HG03354 (cell line): ENCODE results near the gene SHC1.
A peak's percentile ranks its signal among the peaks of the same experiment; 100 is the strongest.

Experiments used
- ATAC-seq: cut with Tn5 transposase; IDR thresholded peaks from one replicate; pipeline ENCODE4 v1.9.1; 2021; ENCODE audit warnings: mild to moderate bottlenecking; ENCODE audit not compliant: unreplicated experiment, poor library complexity, severe bottlenecking

Gene SHC1

DNA sequence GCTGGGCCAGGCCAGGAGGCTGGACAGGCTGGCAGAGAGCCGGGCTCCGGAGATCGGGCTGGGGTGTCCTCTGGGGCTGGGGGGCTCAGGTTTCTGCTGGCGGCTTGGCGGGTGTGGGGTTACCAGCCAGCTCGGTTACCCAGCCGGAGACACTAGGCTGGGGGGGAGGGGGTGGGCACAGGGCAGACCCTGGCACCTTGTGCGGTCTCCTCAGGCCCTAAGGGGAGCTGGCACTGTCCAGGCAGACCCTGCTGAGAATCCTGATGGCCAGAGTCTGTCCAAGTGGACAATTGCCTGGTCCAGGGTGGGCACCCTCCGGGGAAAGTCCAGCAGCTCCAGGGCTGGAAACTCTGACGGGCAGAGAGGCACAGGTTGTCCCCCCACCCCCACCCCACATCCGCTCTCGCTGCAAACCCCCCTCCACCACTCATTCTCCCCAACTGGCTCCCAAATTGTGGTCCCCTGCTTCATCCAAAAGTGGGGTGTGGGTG is 38.7 kb upstream of the SHC1 start:
- ATAC-seq: no peak

DNA sequence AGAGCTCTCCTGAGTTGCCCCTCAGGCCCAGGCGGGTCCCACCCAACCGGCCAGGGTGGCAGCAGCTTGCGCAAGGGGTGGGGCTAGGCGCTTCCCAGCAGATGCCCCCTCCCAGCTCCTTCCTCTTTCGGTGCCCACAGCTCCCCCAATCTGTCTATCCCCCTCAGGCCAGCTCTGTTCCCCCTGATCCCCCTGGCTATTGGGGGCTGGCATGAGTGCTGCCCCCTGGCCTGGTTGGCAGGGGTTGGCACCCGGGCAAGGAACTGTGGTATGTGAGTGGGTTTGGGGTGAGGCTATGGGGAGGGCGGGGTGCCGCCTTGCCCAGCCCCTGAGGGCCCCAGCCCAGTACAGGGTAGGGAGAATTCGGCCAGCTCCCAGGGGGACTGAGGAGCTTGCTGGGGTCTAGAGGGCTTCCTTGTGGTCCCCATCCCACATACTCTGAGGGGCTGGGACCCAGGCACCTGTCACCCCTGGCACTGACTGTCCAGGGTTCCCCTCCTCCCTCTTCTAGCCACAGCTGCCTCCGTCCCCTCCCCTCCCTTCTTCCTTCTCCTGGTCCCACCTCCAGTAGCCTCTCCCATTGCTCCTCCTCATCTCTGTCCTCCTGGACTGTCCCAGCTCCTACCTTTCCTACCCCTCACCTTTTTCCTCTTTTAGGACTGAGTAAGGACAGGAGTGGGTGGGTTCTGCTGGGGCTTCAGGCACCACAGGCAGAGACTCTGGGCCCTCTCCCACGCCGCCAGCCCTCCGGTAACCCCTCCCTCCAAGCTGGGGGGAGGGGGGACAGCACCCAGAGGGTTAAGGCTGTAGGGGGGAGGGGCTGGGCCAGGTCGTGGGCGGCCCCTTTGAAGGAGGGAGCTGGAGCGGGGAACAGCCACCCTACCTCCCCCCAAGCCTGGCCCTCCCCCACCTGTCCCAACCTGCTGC is 37.7 kb upstream of the SHC1 start:
- no peak for ATAC-seq

DNA sequence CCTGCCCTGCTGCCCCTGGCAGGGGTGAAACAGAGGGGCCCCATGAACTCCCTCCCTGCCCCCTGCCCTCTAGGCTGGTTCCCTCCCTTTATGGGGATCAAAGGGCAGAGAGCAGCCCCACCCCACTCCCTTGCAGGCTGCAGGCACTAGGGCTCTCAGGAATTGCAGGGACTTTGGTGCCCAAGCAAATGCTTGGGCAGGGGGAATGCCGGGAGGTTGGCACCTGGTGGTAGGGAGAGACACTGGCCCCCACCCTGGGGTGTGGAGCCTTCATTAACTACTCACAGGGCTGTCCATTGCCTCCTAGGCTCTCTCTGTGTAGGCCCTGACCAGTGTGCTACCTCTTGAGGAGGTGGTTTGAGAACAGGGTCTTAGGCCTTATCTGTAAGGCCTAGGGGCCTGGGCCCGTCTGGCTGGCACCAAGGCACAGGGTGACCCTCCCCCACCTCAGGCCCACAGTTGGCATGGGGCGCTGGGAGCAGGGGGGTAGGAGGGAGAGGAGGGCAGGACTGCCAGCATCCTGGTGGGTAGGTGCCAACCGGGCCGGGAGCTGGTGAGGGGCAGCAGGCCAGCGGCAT is 36.8 kb upstream of the SHC1 start:
- no peak for ATAC-seq

- no peak for ATAC-seq
These were observed 36.1 kb upstream of the SHC1 start for GRCh38 chr1:155006601-155007101.

- no peak for ATAC-seq
These were observed 34.8 kb upstream of the SHC1 start for GRCh38 chr1:155005076-155006011.

DNA sequence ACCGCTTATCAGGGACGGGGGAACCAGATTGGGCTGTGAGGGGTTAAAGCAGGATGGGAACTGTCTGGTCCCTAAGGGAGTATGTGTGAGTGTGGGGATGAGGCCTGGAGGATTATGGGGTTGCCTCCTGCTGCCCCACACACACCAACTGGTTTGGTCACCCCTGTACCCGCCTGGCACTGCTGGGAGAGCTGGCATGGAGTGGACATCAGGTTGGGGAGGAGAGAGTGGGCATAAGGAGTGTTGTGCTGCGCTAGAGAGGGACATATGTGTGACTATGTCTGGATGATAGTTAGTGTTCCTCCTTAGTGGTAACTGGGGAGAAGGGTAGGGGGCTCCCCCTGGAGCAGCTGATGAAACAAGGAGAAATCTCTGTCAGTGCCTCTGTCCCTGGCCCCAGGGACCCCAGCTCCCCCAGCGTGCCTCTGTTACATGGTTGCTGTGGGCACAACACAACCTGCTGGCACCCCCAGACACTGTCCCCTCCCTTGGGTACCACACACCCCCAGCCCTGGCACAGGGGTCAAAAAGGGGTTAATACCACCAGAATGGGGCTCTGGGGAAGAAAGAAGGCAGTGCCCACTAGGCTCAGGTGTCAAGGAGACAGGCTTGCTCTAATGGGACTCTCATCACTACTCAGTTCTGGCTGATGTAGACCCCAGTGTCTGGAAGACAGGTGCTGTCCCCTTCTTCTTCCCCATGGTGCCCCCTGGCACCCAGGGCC is 34.0 kb upstream of the SHC1 start:
- no peak for ATAC-seq

- ATAC-seq: no peak
These were observed 33.3 kb upstream of the SHC1 start for GRCh38 chr1:155003766-155004351.

DNA sequence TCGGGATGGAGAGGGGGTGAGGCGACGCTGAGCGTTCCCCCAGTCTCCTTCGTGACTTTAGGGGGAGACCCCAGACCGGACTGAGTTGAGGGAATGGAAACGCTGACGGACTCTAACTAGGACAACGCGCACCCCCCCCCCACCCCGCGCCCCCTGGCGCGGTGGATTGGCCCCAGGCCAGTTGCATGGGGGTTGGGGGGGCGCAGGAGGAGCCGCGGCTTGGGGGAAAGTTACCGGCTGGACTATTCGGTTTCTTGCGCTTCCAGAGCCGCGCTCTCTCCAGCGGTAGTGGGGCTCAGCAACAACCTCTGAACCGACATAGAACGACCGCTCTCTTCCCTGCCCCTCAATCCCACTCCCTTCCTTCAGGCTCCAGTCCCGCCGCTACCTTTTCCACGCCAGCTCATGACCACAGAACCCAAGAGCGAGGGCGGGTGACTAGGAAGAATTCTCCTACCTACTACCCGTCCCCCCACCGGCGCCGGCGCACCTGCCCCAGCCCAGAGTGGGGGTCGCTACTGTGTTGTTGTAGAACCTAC is 32.7 kb upstream of the SHC1 start:
- ATAC-seq: no peak

DNA sequence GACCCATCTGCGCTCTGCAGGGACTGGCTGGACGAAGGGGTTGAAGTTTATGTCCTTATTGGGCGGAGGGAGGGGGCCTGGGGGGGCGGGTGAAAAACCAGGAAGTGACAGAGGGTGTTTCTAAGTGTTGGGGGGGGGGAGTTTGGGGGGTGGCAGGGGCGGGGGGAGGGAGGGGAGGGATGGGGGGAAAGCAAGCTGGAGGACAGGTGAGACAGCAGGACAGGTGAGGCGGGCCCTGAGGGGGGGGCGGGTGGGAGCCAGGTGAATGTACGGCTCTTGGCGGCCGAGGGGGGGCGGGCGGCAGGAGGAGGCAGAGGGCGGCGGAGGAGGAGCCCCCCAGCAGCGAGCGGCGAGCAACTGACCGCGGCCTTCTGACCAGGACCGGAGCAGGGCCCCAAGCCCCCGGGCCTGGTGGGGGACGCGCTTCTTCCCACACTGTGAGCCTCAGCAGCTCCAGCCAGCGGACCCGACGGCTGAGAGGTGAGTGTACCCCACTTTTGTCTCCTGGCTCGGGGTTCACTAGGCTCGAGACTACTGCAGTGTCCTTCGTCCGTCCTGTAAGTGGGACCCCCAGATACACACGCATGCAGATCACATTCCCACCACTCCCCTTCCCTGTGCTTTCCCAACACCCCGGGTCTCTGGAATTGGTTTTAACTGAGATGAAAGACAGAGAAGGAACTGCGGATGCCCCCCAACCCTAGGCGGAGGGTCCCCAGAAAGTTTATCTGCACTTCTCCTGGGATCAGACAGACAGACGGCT is 32.1 kb upstream of the SHC1 start, which contains the start of gene ZBTB7B:
ZBTB7B (plus strand) TSS at position 339 of the 763 bp plus-strand sequence. CDS start 11,859 bp downstream, outside the sequence.
- ATAC-seq: no peak

- ATAC-seq: peak; percentile 65
These were observed 31.3 kb upstream of the SHC1 start for GRCh38 chr1:155001675-155002463.

- ATAC-seq: no peak
These were observed 30.8 kb upstream of the SHC1 start for GRCh38 chr1:155001425-155001674.

DNA sequence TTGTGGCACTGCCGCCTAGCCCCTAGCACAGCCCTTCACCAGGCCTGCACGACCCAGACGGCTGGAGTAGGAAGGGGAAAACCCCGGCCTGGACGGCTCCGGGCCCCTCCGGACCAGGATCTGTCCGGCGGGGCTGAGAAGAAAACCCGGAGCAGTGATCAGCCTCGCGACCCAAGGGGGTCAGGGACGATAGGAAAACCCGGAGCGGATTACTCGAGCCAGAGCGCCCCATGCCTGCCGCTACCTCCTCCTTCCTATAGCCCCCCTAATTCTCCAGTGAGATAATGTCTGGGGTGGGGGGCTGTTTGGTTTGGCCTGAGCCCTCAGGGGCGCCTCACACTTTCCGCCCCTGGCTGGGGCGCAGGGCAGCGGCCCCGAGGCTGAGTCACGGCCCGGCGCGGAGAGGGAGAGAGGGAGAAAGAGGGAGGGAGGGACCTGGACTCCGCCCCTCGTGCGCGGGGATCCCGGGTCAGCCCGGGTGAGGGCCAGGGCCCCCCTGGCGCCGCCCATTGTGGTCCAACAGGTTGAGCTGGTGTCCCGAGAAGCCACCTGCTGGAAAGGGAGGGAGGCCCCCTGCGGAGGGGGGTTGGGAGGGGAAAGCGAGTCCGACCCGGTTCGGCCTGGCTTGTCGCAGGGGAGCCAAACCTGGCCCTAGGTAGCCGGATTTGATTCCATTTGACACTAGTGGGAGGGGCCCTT is 30.3 kb upstream of the SHC1 start:
- peak; percentile 44 for ATAC-seq

- no peak for ATAC-seq
These were observed 29.8 kb upstream of the SHC1 start for GRCh38 chr1:155000411-155000725.

GRCh38 chr1:154999571-155000410 is 29.2 kb upstream of the SHC1 start:
- ATAC-seq: no peak

- no peak for ATAC-seq
These were observed 28.4 kb upstream of the SHC1 start for GRCh38 chr1:154998818-154999570.
